Immature natural killer cell (primary cell): Measurements from ENCODE around the gene GCNT4. TPM values are rescaled to one million over a fixed set of nuclear protein-coding genes. Genes with fewer than 3 reads are reported as not detected.
"Not testable (repeated sequence)": the region's sequence is repeated elsewhere in the genome, so short reads cannot be mapped to it uniquely, and the experiment has no call there.

Experiments used
- DNase-seq, 3 donors: peaks; one replicate each; pipeline ENCODE4 v3.0.0; 2022; ENCODE audit warnings: mixed read lengths in 1 of 3
- H3K27ac Mint-ChIP-seq, 6 donors: one replicate each; pipeline ENCODE4 v1.8.0; 2020; ENCODE audit warnings: mixed read lengths in 6 of 6, mild to moderate bottlenecking in 5 of 6, inconsistent platforms in 4 of 6, moderate library complexity in 3 of 6
- H3K27me3 Mint-ChIP-seq, 3 donors: one replicate each; pipeline ENCODE4 v1.8.0; 2020 to 2021; ENCODE audit warnings: low read depth in 3 of 3, mild to moderate bottlenecking in 3 of 3, mixed read lengths in 3 of 3, moderate library complexity in 3 of 3, inconsistent platforms in 1 of 3
- H3K36me3 Mint-ChIP-seq, 3 donors: one replicate each; pipeline ENCODE4 v1.8.0; 2020; ENCODE audit warnings: mixed read lengths in 3 of 3, inconsistent platforms in 2 of 3, mild to moderate bottlenecking in 2 of 3
- H3K4me1 Mint-ChIP-seq, 2 donors: one replicate each; pipeline ENCODE4 v1.8.0; 2020; ENCODE audit warnings: inconsistent platforms in 2 of 2, mild to moderate bottlenecking in 2 of 2, mixed read lengths in 2 of 2, moderate library complexity in 1 of 2
- H3K4me3 Mint-ChIP-seq, 5 donors: one replicate each; pipeline ENCODE4 v1.8.0; 2020; ENCODE audit warnings: mild to moderate bottlenecking in 5 of 5, mixed read lengths in 5 of 5, inconsistent platforms in 3 of 5, moderate library complexity in 3 of 5
- H3K9me3 Mint-ChIP-seq, 6 donors: one replicate each; pipeline ENCODE4 v1.8.0; 2020; ENCODE audit warnings: mild to moderate bottlenecking in 6 of 6, mixed read lengths in 6 of 6, inconsistent platforms in 4 of 6, moderate library complexity in 3 of 6
- polyA plus RNA-seq, 3 donors: library from polyadenylated mRNA; unstranded; fragments of 300-500 nt; fragmentation: Illumina TruSeq; gene quantifications; one replicate each; pipeline ENCODE4 v1.2.3, GENCODE V29; 2021

GCNT4 gene
- under 1 TPM in 2 of 3 donors, not detected in 1; 0.03 to 0.10 TPM for polyA plus RNA-seq

- peaks cover 13 to 16% (median 13%) of the 10 kb centered on the region in 3 donors for H3K27me3 Mint-ChIP-seq
- peak; percentile 14 to 28 (median 28) for DNase-seq
These were observed at the start of gene GCNT4 for GRCh38 chr5:75052192-75053053. Gene GCNT4 (minus strand): TSS chr5:75052558. CDS start chr5:75030037, 22,521 bp downstream.

GRCh38 chr5:75095956-75096355 lies 43.6 kb upstream of the GCNT4 start:
- DNase-seq, H3K27ac Mint-ChIP-seq, H3K4me3 Mint-ChIP-seq, H3K27me3 Mint-ChIP-seq, H3K36me3 Mint-ChIP-seq, H3K4me1 Mint-ChIP-seq, H3K9me3 Mint-ChIP-seq: not testable (repeated sequence)

More at GRCh38 chr5:75052192-75053053, at the start of gene GCNT4:
- Mint-ChIP-seq H3K36me3 (no peaks in the 10 kb centered on the region), H3K9me3 (no peaks in the 10 kb centered on the region), H3K4me3 (peak within 1 kb of the TSS; percentile 70 to 89 (median 79)), H3K27ac (peak within 1 kb of the TSS in 3 of 6 donors; percentile 31 to 84 (median 36)), H3K4me1 (peaks cover 53 to 56% of the 10 kb centered on the region in 2 donors)

GRCh38 chr5:75091597-75091996 lies 39.2 kb upstream of the GCNT4 start:
- Mint-ChIP-seq H3K9me3 (no peaks in the 10 kb centered on the region), H3K27me3 (peaks cover 0 to 7% (median 1%) of the 10 kb centered on the region in 3 donors), H3K4me1 (peaks cover 0 to 2% of the 10 kb centered on the region in 2 donors), H3K36me3 (no peaks in the 10 kb centered on the region), H3K4me3 (no peak overlapping the region), H3K27ac (no peak overlapping the region)
- DNase-seq, result no peak

GRCh38 chr5:75089662-75090061 lies 37.3 kb upstream of the GCNT4 start:
- no peaks in the 10 kb centered on the region for H3K9me3 Mint-ChIP-seq
- no peak overlapping the region for H3K4me3 Mint-ChIP-seq
- H3K4me1 Mint-ChIP-seq, result no peaks in the 10 kb centered on the region
- peaks cover 0 to 7% (median 6%) of the 10 kb centered on the region in 3 donors for H3K27me3 Mint-ChIP-seq
- H3K36me3 Mint-ChIP-seq, result no peaks in the 10 kb centered on the region
- DNase-seq, result no peak
- no peak overlapping the region for H3K27ac Mint-ChIP-seq

- H3K36me3 Mint-ChIP-seq, result no peaks in the 10 kb centered on the region
- H3K27me3 Mint-ChIP-seq, result peaks cover 0 to 6% (median 4%) of the 10 kb centered on the region in 3 donors
- H3K4me3 Mint-ChIP-seq, result no peak overlapping the region
- H3K9me3 Mint-ChIP-seq, result no peaks in the 10 kb centered on the region
- H3K27ac Mint-ChIP-seq, result no peak overlapping the region
- H3K4me1 Mint-ChIP-seq, result no peaks in the 10 kb centered on the region
- DNase-seq, result no peak
These were observed 36.8 kb upstream of the GCNT4 start for GRCh38 chr5:75089137-75089536.

- no peak for DNase-seq
- no peak overlapping the region for H3K27ac Mint-ChIP-seq
These were observed 36.3 kb upstream of the GCNT4 start for GRCh38 chr5:75088648-75089047.

GRCh38 chr5:75081510-75081909 lies 29.2 kb upstream of the GCNT4 start:
- H3K27ac Mint-ChIP-seq, result no peak overlapping the region
- no peaks in the 10 kb centered on the region for H3K4me1 Mint-ChIP-seq
- H3K36me3 Mint-ChIP-seq, result no peaks in the 10 kb centered on the region
- H3K27me3 Mint-ChIP-seq, result peaks cover 0 to 6% (median 0%) of the 10 kb centered on the region in 3 donors
- DNase-seq, result no peak
- no peak overlapping the region for H3K4me3 Mint-ChIP-seq
- H3K9me3 Mint-ChIP-seq, result no peaks in the 10 kb centered on the region

More at GRCh38 chr5:75088648-75089047, 36.3 kb upstream of the GCNT4 start:
- Mint-ChIP-seq H3K27me3 (peaks cover 0 to 6% (median 4%) of the 10 kb centered on the region in 3 donors), H3K4me1 (no peaks in the 10 kb centered on the region), H3K36me3 (no peaks in the 10 kb centered on the region), H3K9me3 (no peaks in the 10 kb centered on the region), H3K4me3 (no peak overlapping the region)

GRCh38 chr5:75079346-75079745 lies 27.0 kb upstream of the GCNT4 start:
- not testable (repeated sequence) for DNase-seq, H3K27me3 Mint-ChIP-seq, H3K9me3 Mint-ChIP-seq, H3K27ac Mint-ChIP-seq, H3K4me3 Mint-ChIP-seq, H3K36me3 Mint-ChIP-seq, H3K4me1 Mint-ChIP-seq

GRCh38 chr5:75078027-75078426 lies 25.7 kb upstream of the GCNT4 start:
- no peak for DNase-seq
- no peak overlapping the region for H3K27ac Mint-ChIP-seq
- no peaks in the 10 kb centered on the region for H3K36me3 Mint-ChIP-seq
- H3K4me1 Mint-ChIP-seq, result no peaks in the 10 kb centered on the region
- H3K27me3 Mint-ChIP-seq, result peaks cover 2 to 3% (median 2%) of the 10 kb centered on the region in 3 donors
- no peaks in the 10 kb centered on the region for H3K9me3 Mint-ChIP-seq
- no peak overlapping the region for H3K4me3 Mint-ChIP-seq

GRCh38 chr5:75072061-75072460 lies 19.7 kb upstream of the GCNT4 start:
- no peak overlapping the region for H3K4me3 Mint-ChIP-seq
- H3K27me3 Mint-ChIP-seq, result peaks cover 2 to 5% (median 4%) of the 10 kb centered on the region in 3 donors
- no peak overlapping the region for H3K27ac Mint-ChIP-seq
- H3K36me3 Mint-ChIP-seq, result no peaks in the 10 kb centered on the region
- no peaks in the 10 kb centered on the region for H3K9me3 Mint-ChIP-seq
- DNase-seq, result no peak
- no peaks in the 10 kb centered on the region for H3K4me1 Mint-ChIP-seq

- Mint-ChIP-seq H3K9me3 (no peaks in the 10 kb centered on the region), H3K27me3 (peaks cover 2 to 5% (median 3%) of the 10 kb centered on the region in 3 donors), H3K4me3 (no peak overlapping the region), H3K4me1 (no peaks in the 10 kb centered on the region), H3K36me3 (no peaks in the 10 kb centered on the region), H3K27ac (no peak overlapping the region)
- no peak for DNase-seq
These were observed 18.7 kb upstream of the GCNT4 start for GRCh38 chr5:75071100-75071499.

GRCh38 chr5:75067434-75067833 lies 15.1 kb upstream of the GCNT4 start:
- Mint-ChIP-seq H3K27ac (no peak overlapping the region), H3K27me3 (peaks cover 2 to 4% (median 3%) of the 10 kb centered on the region in 3 donors), H3K4me1 (no peaks in the 10 kb centered on the region), H3K36me3 (no peaks in the 10 kb centered on the region), H3K9me3 (no peaks in the 10 kb centered on the region), H3K4me3 (no peak overlapping the region)
- no peak for DNase-seq

- no peak for DNase-seq
- H3K4me3 Mint-ChIP-seq, result no peak overlapping the region
- H3K27ac Mint-ChIP-seq, result no peak overlapping the region
- H3K27me3 Mint-ChIP-seq, result peaks cover 0 to 9% (median 0%) of the 10 kb centered on the region in 3 donors
- H3K9me3 Mint-ChIP-seq, result no peaks in the 10 kb centered on the region
- no peaks in the 10 kb centered on the region for H3K4me1 Mint-ChIP-seq
- H3K36me3 Mint-ChIP-seq, result no peaks in the 10 kb centered on the region
These were observed 10.7 kb upstream of the GCNT4 start for GRCh38 chr5:75062925-75063531.

GRCh38 chr5:75059912-75060545 lies 7.7 kb upstream of the GCNT4 start:
- no peak overlapping the region for H3K4me3 Mint-ChIP-seq
- no peaks in the 10 kb centered on the region for H3K9me3 Mint-ChIP-seq
- no peak for DNase-seq
- H3K36me3 Mint-ChIP-seq, result no peaks in the 10 kb centered on the region
- no peak overlapping the region for H3K27ac Mint-ChIP-seq
- no peaks in the 10 kb centered on the region for H3K4me1 Mint-ChIP-seq
- peaks cover 0 to 11% (median 2%) of the 10 kb centered on the region in 3 donors for H3K27me3 Mint-ChIP-seq
